NCI-H510A treated with DMSO at 0.1 percent for 48 hours (cell line): ENCODE results near the gene HOXA6.

Experiments
- DNase-seq: peaks from one replicate; lab custom pipeline; 2025; lab: John Stamatoyannopoulos, UW

Gene HOXA6

GRCh38 chr7:27172823-27173510 is 25.4 kb upstream of the HOXA6 start:
- peak; percentile 62 for DNase-seq

DNA sequence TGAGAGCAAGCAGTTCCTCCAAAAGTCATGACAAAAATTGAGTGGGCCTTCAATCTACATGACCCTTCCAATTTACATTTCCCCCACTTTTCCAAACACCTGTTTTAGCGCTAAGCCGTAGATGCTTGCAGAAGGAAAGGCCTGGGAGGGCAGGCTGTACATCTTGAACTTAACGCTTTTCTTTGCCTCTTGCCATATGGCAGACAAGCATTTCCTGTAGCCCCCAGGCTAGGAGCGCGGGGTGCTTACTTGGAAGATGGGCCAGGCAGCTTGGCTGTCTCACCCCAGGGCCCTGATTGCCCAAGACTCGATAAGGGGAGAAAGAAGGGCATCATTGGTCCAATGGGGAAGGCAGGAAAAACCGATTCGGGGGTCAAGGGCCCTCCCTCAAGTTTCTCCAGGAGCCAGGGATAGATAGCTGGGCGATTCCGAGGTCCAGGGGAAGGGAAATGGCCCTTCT is 24.8 kb upstream of the HOXA6 start:
- DNase-seq, result peak; percentile 36

- DNase-seq, result peak; percentile 91
Observed at GRCh38 chr7:27171637-27172314, 24.2 kb upstream of the HOXA6 start.

DNA sequence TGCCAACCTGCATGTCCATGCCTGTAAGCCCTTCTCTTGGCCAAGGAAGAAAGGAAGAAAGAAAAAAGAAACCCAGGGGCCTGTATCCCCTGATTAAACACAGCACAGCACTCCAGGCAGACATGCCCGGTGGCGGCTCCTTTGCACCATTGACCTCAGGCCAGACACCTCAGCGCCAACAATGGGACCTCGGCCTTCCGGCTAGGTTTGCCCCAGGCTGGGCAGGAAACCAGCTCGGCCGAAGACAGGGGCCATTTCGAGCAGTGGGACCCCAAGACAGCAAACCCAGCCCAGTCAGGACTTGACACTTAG is 23.7 kb upstream of the HOXA6 start:
- peak; percentile 76 for DNase-seq

DNA sequence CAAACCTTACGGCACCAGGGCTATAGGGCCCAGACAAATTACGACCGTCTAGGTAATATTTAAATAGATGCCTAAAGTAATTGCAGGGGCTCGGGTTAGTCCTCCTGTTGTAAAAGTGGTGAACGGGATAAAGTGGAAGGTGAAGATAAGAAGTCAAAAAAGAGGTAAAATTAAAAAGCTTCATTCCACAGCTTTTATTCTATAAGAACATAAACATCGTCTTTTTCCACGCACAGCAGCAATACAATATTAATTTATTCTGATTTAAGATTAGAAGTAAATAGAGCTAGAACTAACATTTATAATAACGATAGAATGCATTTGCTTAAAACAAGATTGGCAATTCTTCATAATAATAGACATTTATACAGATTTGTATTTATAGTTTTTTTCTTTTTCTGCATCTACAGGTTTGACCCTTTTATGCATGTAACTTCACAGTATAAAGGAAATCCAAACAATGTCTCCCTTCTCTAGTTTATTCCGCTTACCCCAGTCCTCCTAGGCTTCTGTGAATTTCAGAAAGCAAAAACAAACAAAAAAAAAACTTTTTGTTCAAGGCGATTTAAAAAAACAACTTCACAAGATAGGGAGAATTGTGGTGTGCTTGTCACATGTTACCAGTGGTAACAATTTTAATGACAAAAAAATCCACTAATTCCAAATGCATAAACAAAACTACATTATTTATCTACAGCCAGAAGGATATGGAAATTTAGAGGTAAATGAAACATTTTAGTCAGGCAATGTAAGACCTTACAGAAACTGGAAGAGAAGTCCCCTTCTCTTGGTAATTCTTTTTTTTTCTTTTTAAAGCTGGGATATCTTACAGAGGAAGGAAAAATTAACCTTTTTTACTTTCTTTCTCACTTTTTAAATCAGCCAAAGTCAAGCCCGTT is 23.1 kb upstream of the HOXA6 start:
- no peak for DNase-seq

- DNase-seq, result peak; percentile 87
Observed at GRCh38 chr7:27169658-27170425, 22.3 kb upstream of the HOXA6 start.

GRCh38 chr7:27168265-27168947 is 20.8 kb upstream of the HOXA6 start:
- peak; percentile 72 for DNase-seq

DNA sequence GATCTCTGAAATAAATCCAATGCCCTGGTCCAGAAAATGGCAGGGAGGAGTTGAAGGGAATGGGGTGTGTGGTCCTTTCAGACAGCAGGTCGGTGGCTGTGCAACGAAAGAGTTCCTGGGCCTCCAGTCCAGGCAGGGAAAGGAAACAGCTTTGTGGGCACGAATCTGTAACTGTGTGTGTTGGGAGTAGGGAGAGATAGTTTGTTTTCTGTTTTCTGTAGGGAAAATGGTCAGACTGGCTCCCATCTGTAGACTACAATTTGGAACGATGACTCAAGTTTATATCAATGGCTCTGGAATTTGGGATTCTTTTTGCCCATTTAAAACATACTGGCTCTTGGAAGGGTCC is 20.3 kb upstream of the HOXA6 start:
- DNase-seq, result no peak

DNA sequence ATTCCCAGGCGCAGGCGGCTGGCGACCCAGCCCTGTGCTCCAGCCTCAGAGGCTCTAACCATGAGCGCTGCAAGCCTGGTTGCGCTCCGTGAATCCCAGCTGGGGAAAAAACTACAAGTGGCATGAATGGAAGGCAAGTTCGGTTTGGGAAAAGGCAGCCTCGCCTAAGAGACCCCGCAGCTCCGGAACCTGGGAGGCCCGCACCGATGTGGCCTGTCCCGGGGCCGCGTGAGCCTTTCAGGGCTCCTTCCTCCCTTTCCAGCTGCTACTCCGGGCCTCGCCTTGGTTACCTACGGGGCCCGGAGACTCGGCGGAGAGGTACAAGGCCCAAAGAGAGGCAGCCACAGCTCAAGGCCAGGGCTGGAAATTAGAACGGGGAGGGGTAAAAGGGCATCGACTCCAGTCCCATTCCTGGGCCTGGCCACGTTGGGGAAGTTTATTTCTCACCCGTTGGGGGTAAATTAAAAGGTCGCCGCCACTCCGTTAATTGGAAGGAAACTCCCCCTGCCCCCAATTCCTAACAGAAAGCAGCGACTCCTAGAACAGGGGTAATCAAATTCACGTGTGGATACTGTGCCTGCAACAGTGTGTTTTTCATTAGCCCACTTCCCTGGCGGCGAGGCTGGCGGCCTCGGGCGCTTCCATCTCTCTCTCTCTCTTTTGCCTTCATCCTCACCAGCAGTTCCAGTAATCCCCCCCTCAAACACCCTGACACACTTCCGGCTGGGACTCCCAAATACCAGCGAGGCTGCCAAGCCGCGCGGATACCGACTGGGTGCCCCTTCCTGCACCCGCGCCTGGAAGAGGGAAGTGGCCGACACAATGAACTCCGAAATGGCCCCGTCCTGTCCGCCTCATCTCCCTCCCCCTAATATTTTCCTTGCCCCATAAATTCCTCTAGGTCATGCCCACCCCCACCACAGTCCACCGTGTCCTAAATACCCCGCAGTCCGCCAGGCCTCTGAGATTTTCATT is 19.2 kb upstream of the HOXA6 start:
- peak; percentile 76 for DNase-seq

DNA sequence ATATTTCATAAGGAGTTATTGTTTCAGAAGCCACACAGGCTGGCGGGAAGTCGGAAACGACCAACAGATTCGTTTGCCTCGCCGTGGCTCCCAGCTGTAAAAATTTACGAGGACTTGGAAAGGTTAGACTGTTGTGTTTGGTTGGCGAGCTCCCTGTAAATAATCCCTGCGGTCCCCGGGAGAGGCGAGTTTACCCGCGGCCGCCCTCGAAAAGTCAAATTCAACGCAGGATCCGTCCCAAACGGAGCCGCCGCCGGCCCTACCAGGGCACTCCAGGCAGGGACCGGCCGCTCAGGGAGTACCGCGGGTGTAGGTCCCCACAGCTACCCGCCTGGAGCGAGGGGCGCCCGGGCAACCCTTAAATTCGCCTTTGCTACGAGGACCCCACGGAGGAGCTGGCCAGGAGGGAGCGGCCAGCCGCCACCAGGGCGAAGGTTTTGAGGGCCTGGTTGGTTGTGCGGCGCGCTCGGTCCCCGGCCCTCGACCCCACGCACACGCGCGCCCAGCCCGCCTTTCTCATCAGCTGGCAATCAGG is 18.5 kb upstream of the HOXA6 start:
- DNase-seq, result no peak

DNA sequence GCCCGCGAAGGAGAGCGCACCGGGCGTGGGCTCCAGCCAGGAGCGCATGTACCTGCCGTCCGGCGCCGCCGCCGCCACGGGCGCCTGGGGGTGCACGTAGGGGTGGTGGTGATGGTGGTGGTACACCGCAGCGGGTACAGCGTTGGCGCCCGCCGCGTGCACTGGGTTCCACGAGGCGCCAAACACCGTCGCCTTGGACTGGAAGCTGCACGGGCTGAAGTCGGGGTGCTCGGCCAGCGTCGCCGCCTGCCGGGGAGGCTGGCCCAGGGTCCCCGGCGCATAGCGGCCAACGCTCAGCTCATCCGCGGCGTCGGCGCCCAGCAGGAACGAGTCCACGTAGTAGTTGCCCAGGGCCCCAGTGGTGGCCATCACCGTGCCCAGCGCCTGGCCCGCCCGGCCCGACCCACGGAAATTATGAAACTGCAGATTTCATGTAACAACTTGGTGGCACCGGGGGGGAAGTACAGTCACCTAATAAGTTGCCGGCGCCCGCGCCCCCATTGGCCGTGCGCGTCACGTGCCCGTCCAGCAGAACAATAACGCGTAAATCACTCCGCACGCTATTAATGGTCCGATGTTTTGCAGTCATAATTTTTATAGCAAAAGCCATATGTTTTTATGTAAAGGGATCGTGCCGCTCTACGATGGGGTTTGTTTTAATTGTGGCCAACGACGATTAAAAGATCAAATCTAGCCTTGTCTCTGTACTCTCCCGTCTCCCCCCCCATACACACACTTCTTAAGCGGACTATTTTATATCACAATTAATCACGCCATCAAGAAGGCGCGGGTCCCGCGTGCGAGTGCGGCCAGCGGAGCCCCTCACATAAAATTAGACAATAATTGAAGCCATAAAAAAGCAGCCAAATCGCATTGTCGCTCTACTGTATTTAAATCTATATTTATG is 17.8 kb upstream of the HOXA6 start, which contains the start of gene HOXA9:
HOXA9 (minus strand) TSS at position 449 of the 907 bp plus-strand sequence; CDS start at position 369, 80 bp downstream.
- DNase-seq, result peak; percentile 92

- DNase-seq, result peak; percentile 38
Observed at GRCh38 chr7:27164367-27165088, 17.0 kb upstream of the HOXA6 start.

DNA sequence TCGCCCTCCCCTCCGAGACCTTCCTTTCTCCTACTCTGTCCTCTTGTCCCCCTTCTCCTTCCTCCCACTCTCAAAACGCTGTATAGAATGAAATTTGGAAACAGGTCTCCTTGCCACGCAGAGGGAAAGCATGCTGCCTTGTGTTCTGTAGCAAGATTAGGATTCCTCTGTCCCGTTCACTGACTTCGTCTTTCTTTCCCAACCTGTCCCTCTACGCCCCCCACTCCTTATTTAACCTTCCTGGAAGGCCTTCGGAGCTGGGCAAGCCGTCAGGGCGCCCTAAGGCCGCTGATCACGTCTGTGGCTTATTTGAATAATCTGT is 16.4 kb upstream of the HOXA6 start:
- DNase-seq, result no peak

DNA sequence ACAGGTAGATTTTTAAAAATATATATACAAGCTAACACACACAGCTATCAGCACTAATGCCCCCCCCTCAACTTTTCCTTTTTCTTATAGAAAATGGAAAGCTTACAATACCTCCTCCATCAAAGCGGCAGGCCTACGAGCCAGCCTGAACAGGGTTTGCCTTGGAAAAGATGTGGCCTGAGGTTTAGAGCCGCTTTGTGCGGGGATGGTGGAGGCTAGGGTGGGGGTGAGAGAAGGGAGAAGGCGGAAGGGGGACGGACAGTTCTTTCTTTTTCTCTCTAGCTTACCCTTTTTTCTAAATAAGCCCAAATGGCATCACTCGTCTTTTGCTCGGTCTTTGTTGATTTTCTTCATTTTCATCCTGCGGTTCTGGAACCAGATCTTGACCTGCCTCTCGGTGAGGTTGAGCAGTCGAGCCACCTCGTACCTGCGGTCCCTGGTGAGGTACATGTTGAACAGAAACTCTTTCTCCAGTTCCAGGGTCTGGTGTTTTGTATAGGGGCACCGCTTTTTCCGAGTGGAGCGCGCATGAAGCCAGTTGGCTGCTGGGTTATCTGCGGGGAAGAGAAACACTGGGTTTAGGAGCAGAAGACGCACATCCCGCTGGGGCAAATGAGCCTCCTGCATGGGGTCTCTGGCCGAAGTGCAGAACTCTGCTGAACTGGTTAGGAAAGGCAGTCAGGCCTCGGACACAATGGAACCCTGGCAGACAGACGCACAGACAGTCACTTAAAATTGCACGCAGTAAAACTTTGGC is 15.9 kb upstream of the HOXA6 start:
- DNase-seq, result peak; percentile 48

GRCh38 chr7:27162561-27163287 is 15.2 kb upstream of the HOXA6 start:
- DNase-seq, result peak; percentile 59

DNA sequence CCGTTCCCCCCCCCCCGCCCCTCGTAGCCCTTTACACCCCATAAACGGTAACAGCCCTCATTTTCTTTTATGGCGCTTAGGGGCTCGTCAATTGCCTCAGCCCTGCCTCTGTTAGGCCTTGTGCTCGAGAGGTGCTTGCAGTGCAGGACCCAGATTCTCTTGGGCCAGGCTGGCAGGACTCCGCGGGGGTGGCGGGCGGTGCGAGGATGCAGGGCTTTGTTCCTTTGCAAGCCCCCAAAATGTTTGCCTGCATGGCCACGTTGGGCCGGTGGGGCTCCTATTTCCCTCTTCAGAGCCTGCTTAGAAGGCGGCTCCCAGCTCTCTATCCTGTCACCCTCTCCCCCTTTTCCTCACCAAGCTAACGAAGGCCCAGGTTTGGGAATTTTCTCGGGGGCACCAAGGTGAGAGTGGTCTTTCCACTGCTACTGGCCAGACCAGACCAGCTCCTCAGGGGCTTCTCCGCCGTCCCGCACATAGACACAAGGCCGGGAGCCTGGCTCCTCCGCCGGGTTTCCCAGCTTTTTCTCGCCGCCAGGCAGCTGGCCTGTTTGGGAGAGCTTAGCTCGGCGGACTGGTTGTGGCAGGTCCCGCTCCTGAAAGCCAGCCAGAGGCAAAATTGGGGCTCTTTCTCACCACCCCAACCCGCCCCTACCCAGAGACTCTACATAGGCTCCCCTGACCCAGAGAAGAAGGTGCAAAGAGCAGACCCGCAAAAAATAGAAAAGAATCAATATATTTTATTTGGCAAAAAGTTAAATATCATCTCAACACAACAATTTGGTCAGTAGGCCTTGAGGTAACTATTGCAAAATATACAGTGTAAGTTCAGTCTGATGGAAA is 14.4 kb upstream of the HOXA6 start:
- DNase-seq, result peak; percentile 59
